Chondrocyte (in vitro differentiated cells): ENCODE measurements around the gene RFPL2. TPM values are rescaled to one million over a fixed set of nuclear protein-coding genes. Genes with fewer than 3 reads are reported as not detected.
"Not testable (repeated sequence)": the region's sequence is repeated elsewhere in the genome, so short reads cannot be mapped to it uniquely, and the experiment has no call there.

ENCODE experiments used
- DNase-seq: peaks from one replicate; pipeline ENCODE4 v3.0.0; 2021; ENCODE audit warnings: mixed read lengths, low spot score
- H3K27ac Mint-ChIP-seq: one replicate; pipeline ENCODE4 v1.8.0; 2021; ENCODE audit warnings: mild to moderate bottlenecking, moderate library complexity, mixed read lengths; ENCODE audit not compliant: unreplicated experiment
- H3K27me3 Mint-ChIP-seq: 2 replicates; pipeline ENCODE4 v1.8.0; 2021; ENCODE audit warnings: low read depth, mixed read lengths
- H3K36me3 Mint-ChIP-seq: 2 replicates; pipeline ENCODE4 v1.8.0; 2021; ENCODE audit warnings: low read depth, mixed read lengths
- H3K4me1 Mint-ChIP-seq: 2 replicates; pipeline ENCODE4 v1.8.0; 2021; ENCODE audit warnings: low read depth, mild to moderate bottlenecking, mixed read lengths
- H3K4me3 Mint-ChIP-seq: one replicate; pipeline ENCODE4 v1.8.0; 2021; ENCODE audit warnings: mild to moderate bottlenecking, moderate library complexity, mixed read lengths; ENCODE audit not compliant: unreplicated experiment
- H3K9me3 Mint-ChIP-seq: 2 replicates; pipeline ENCODE4 v1.8.0; 2021; ENCODE audit warnings: low read depth, mixed read lengths
- total RNA-seq: library from RNA; stranded (reverse); gene quantifications from 3 replicates; pipeline ENCODE4 v1.2.1, GENCODE V29; 2021
- TF ChIP-seq, protein P1 (sequence below): fragments of 200-600 bp; sonication (generic); IDR thresholded peaks from 2 replicates; pipeline ENCODE4 v1.5.0; 2021; ENCODE audit warnings: antibody characterized with exemption, mild to moderate bottlenecking, moderate library complexity

The RFPL2 gene
- total RNA-seq, 1 donor from 2014 or later, result not detected

DNA sequence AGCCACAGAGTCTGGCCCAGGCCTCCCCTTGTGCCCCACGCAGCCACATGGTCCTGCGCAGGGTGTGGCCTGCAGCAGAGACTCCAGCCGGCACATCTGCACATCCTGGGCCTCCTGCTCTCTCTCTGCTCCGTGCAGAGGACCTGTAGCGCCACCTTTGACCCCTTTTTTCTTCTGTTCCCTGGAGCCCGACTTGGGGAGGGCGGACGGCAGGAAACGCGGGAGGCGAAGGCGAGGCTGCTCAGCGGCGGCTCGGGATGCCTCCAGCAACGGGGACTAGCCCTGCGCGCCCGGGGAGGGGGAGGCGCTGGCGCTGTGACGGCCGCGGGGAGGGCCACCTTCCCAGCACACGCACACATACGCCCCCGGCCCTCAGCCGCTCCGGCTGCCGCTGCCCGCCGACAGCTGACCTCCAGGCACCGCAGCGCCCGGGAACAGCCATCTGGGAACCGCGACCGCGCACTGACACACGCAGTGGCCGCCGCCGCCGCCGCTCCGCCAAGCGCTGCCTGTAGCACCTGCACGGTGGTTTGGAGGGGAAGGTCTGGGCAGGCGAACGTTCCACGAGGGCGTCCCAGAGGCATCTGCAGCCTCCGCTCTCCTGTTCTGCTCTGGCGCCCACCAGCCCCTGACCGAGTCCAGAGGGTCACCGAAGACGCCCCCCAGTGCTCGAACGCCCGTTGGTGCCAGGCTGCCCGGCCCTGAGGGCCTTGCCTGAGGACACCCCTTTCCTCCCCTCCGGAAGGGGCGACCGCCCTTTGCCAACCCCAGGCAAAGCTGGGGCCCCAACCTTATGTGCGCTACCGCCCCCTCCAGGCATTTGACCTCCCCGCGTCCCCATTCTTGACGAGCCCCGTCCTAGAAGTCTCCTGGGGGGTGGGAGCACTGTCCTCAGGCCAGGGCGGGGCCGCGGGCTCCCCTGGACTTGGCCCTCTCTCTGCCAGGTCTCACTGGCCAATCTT lies 28.9 kb downstream of the RFPL2 start:
- Mint-ChIP-seq H3K27me3 (peaks cover 41% of the 10 kb centered on the region), H3K4me3 (no peak overlapping the region), H3K36me3 (no peaks in the 10 kb centered on the region), H3K27ac (no peak overlapping the region), H3K4me1 (no peaks in the 10 kb centered on the region), H3K9me3 (no peaks in the 10 kb centered on the region)
- DNase-seq, result no peak
- TF ChIP-seq, protein P1, sequence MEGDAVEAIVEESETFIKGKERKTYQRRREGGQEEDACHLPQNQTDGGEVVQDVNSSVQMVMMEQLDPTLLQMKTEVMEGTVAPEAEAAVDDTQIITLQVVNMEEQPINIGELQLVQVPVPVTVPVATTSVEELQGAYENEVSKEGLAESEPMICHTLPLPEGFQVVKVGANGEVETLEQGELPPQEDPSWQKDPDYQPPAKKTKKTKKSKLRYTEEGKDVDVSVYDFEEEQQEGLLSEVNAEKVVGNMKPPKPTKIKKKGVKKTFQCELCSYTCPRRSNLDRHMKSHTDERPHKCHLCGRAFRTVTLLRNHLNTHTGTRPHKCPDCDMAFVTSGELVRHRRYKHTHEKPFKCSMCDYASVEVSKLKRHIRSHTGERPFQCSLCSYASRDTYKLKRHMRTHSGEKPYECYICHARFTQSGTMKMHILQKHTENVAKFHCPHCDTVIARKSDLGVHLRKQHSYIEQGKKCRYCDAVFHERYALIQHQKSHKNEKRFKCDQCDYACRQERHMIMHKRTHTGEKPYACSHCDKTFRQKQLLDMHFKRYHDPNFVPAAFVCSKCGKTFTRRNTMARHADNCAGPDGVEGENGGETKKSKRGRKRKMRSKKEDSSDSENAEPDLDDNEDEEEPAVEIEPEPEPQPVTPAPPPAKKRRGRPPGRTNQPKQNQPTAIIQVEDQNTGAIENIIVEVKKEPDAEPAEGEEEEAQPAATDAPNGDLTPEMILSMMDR, result no peak

DNA sequence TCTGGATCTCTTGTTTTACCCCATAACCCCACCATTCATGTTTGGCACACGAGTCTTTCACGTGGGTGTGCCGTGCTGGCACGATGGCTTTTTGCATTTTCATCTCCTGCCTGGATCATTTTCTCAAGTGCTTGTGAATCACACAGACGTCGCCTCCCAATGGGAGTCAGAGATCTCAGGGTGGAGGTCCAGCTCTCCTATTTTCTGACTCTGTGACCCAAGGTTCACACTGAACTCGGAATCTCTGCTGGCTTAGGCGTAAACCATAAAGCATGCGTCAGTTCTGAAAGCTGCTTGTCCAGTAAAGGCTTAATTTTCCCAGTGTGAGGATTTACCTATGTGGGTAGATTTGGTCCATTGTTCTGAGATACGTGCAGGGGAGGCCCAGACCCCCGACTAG lies 29.8 kb downstream of the RFPL2 start:
- H3K4me1 Mint-ChIP-seq, result no peaks in the 10 kb centered on the region
- no peaks in the 10 kb centered on the region for H3K9me3 Mint-ChIP-seq
- TF ChIP-seq, protein P1, result no peak
- H3K27me3 Mint-ChIP-seq, result peaks cover 41% of the 10 kb centered on the region
- DNase-seq, result no peak
- no peak overlapping the region for H3K4me3 Mint-ChIP-seq
- no peak overlapping the region for H3K27ac Mint-ChIP-seq
- no peaks in the 10 kb centered on the region for H3K36me3 Mint-ChIP-seq

DNA sequence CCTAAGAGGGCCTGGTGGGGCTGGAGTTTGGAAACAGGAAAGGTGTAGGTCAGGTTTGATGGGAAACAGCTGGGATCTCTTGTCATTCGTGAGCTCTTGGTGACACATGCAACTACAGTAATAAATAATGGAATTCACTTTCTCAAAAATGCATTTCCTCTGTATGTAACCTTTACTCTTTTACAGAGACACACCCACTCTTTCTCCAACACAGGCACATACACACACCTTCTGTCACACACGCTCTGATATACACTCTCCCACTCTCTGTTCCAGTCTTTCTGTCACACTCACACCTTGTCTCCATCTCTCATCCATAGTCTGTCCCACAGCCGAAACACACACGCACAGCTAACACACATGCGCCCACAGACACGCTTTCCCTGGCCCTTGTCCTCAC lies 39.2 kb downstream of the RFPL2 start:
- no peaks in the 10 kb centered on the region for H3K9me3 Mint-ChIP-seq
- H3K27me3 Mint-ChIP-seq, result peaks cover 25% of the 10 kb centered on the region
- TF ChIP-seq, protein P1, result no peak
- no peaks in the 10 kb centered on the region for H3K36me3 Mint-ChIP-seq
- H3K4me1 Mint-ChIP-seq, result no peaks in the 10 kb centered on the region
- DNase-seq, result no peak
- no peak overlapping the region for H3K27ac Mint-ChIP-seq
- H3K4me3 Mint-ChIP-seq, result no peak overlapping the region

DNA sequence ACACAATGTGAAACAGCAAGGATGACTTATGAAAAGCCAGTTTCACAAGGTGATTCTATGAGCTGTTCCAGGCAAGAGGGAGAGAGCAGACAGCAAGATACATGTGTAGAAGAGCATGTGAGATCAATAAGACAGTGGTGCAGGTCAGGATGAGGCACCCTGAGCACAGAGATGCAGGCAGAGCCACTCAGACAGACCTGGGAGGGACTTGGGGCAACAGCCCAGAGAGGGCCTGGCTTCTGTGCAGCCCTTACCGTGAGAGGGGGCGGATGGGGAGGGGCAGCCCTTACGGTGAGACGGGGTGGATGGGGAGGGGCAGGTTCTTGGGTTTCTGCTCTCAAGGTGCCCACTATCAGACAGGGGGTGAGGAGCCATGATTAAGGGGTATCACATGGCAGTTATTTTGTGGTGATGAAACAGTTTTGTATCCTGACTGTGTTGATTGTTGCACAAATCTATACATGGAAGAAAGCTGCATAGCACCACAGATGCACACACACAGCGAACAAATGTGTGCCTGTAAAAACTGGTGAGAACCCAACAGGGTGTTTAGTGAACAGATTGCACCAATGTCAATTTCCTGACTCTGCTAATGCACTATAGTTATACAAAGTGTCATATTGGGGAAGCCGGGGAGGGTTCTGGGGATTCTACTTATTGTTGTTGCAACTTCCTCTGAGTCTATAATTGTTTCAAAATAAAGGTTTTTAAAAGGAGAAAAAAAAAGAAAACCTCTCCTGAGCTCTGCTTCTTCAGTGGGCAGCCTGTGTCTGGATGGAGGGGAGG lies 40.6 kb downstream of the RFPL2 start:
- TF ChIP-seq, protein P1, result no peak
- Mint-ChIP-seq H3K9me3 (no peaks in the 10 kb centered on the region), H3K27me3 (peaks cover 26% of the 10 kb centered on the region), H3K4me1 (no peaks in the 10 kb centered on the region), H3K36me3 (no peaks in the 10 kb centered on the region), H3K27ac (no peak overlapping the region), H3K4me3 (no peak overlapping the region)
- DNase-seq, result no peak

DNA sequence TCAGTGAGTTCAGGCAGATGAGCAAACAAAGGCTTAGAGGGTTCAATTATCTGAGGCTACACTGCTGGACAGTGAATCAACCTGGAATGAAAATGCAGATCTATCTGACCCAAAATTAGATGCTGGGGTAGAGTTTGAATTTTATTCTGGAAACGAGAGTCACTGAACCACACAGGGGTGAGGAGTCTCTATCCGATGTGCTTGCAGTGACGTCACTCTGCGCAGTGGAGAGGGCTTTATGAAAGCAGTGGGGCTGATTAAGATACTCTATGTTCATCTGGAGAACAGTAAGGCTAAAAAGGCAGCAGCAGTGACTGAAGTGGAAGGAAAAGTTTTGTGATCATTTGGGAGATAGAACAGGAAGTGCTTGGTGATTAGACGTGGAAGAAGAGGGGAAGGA lies 44.5 kb downstream of the RFPL2 start:
- H3K4me1 Mint-ChIP-seq, H3K4me3 Mint-ChIP-seq, DNase-seq, H3K9me3 Mint-ChIP-seq, H3K27ac Mint-ChIP-seq, H3K36me3 Mint-ChIP-seq: not testable (repeated sequence)
- H3K27me3 Mint-ChIP-seq, result peaks cover 31% of the 10 kb centered on the region
